ENCODE measurements around the gene GPX7.

DNA sequence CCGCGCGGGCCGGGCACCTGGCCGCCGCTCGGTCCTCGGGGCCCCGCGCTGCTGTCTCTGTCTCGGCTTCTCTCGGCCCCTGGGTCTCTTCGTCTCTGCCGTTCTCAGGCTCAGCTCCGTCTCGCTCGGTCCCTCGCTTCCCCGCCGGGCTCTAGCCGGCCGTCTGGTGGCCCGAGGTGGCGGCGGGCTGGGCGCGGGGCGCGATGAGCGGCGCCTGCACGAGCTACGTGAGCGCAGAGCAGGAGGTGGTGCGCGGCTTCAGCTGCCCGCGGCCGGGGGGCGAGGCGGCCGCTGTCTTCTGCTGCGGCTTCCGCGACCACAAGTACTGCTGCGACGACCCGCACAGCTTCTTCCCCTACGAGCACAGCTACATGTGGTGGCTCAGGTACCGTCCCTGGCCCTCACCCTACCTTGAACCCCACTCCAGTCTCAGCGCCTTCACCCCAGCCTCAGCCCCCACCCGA is 31.2 kb downstream of the GPX7 start:
- TF ChIP-seq, protein P1, sequence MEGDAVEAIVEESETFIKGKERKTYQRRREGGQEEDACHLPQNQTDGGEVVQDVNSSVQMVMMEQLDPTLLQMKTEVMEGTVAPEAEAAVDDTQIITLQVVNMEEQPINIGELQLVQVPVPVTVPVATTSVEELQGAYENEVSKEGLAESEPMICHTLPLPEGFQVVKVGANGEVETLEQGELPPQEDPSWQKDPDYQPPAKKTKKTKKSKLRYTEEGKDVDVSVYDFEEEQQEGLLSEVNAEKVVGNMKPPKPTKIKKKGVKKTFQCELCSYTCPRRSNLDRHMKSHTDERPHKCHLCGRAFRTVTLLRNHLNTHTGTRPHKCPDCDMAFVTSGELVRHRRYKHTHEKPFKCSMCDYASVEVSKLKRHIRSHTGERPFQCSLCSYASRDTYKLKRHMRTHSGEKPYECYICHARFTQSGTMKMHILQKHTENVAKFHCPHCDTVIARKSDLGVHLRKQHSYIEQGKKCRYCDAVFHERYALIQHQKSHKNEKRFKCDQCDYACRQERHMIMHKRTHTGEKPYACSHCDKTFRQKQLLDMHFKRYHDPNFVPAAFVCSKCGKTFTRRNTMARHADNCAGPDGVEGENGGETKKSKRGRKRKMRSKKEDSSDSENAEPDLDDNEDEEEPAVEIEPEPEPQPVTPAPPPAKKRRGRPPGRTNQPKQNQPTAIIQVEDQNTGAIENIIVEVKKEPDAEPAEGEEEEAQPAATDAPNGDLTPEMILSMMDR (IDR thresholded peaks at IDR 0.05): no peak
- no peak for TF ChIP-seq POLR2A (IDR thresholded peaks at IDR 0.05)
- TF ChIP-seq POLR2AphosphoS5 (IDR thresholded peaks at IDR 0.05): no peak

All from prostate gland (tissue), 2 donors.